HG03064 (cell line): ENCODE results near the gene ARHGAP31.
"Not testable (repeated sequence)": the region's sequence is repeated elsewhere in the genome, so short reads cannot be mapped to it uniquely, and the experiment has no call there.

ENCODE experiments used
- ATAC-seq: cut with Tn5 transposase; IDR thresholded peaks from one replicate; pipeline ENCODE4 v1.9.1; 2021; ENCODE audit warnings: low read depth; ENCODE audit not compliant: unreplicated experiment

ARHGAP31 gene

DNA sequence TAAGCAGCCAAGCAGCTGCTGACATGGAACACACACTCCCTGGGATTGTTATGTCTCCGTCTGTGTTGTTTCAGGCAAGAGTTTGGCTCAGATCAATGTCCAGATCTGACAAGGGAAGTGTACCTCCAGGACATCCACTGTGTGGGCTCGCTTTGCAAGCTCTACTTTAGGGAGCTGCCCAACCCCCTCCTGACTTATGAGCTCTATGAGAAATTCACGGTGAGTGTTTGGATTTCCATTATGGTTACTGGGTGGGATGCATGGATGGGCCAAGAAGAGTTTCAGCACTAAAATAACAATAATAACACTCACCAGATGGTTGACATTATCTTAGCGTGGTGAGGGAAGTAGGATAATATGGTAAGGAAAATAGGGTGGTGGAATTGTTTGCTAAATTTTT, 74.1 kb downstream of the ARHGAP31 start:
- no peak for ATAC-seq

DNA sequence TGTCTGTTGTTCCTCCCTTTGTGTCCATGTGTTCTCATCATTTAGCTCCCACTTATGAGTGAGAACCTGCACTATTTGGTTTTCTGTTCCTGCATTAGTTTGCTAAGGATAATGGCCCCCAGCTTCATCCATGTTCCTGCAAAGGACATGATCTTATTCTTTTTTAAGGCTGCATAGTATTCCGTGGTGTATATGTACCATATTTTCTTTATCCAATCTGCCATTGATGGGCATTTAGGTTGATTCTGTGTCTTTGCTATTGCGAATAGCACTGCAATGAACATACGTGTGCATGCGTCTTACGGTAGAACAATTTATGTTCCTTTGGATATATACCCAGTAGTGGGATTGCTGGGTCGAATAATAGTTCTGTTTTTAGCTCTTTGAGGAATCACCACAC, 77.6 kb downstream of the ARHGAP31 start:
- ATAC-seq = not testable (repeated sequence)

DNA sequence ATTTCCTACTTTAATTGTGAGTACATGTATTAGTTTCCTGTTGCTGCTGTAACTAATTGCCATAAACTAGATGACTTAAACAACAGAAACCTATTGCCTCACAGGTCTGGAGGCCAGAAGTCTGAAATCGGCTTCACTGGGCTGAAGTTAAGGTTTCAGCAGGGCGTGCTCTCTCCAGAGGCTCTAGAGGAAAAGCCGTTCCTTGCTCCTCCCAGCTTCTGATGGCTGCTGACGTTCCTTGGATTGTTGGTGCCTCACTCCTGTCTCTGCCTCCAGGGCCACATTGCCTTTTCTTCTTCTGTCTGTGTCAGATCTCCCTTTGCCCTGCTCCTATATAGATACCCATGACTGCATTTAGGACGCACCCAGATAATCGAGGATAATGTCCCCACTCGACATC, 80.9 kb downstream of the ARHGAP31 start:
- no peak for ATAC-seq

DNA sequence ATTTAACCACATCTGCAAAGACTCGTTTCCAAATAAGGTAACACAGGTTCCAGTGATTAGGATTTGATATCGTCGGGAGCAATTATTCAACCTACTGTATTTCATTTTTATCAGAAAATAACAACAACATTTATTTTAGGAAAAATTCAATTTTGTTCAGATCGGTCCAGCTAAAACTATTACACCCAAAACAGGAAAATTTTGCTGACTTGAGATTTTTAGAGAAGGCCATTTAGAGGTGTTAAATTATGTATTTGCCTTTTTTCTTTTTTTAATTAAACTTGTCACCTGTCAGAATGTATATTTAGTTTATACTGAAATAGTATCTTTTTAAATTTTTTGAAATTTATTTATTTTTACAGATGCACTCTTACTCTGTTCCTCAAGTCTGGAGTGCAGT, 81.3 kb downstream of the ARHGAP31 start:
- ATAC-seq = no peak

DNA sequence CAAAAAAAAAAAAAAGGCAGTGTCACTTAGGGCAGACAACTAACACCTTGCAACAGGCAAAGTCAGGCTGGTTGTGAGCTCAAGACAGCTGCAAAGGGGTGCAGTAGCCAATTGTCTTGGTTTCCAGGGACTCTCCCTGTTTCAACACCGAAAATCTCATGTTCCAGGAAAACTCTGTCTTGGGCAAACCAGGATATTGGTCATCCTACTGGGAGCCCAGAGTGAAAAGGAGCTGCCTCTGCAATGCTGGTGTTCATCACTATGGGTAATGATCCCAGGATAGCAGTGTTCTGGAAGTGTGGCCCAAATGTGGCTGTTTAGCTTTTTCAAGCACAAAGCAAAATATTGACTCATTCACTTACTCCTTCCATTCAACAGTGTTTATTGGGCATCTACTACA, 82.6 kb downstream of the ARHGAP31 start:
- no peak for ATAC-seq

DNA sequence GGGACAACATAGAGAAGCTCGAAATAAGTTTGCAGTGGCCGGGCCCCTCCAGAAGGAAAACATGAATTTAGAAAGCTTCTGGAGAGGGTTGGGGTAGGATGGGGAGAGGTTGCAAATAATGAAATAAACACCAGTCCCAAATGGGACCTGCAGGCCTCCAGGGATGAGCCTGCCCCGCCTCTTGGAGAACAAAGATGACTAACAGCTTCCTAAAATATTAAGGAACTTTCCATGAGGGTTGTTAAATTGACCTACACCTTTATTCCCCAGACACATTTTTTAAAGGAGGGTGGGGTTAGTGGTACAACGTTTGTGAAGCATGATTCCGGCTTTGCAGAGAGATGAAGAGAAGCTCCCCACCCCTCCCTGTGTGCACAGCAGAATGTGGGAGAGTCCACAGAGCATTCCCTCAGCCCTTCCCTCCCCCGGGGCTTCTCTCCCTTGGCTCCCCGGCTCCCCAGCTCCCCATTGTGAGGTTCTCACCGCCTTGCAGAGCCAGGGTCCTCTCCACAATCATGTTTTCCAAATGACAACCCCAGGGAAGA, 84.1 kb downstream of the ARHGAP31 start:
- ATAC-seq = no peak

DNA sequence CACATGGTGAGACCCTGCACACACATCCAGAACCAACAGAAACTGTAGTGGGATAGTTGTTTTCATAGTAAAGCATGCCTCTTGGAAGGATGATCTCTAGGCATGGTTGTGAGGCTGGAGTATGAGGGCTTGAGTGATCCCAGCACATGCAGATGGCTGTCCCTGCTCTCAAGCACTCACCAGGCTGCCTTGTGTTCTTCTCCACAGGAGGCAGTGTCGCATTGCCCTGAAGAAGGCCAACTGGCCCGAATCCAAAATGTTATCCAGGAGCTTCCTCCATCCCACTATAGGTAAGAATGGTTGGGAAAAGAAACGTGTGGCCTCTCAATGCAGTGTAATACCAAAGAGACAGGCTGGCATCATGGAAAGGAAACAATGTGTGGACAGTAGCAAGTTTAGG, 86.5 kb downstream of the ARHGAP31 start:
- no peak for ATAC-seq

DNA sequence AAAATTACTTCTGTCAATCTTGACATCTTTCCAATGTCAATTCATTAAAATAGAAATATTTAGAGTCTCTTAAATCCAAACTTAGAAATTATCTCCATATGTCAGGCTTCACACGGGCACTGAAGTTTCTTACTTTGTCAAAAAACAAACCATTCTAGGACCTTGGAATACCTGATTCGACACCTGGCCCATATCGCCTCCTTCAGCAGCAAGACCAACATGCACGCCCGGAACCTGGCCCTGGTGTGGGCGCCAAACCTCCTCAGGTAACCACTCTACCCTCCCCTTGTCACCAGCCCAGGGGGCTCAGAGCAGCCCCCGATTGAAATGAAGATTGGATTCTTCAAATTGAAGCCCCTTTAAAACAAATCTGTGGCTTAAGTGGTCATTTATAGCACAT, 88.0 kb downstream of the ARHGAP31 start:
- no peak for ATAC-seq

DNA sequence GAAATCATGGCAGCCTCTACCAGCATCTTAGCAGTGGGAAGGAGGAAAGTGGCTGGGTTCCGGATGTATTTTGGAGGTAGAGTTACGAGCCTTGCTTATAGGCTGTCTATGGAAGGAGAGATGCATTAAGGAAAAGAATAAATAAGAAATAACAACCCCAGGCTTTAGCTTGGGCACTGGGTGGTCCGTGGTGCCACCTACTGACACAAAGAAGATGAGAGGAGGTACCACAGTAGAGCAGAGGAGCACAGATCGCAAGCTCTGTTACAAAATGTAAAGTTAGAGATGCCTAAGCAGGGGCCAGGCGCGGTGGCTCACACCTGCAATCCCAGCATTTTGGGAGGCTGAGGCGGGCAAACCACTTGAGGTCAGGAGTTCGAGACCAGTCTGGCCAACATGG, 94.4 kb downstream of the ARHGAP31 start:
- ATAC-seq = no peak

DNA sequence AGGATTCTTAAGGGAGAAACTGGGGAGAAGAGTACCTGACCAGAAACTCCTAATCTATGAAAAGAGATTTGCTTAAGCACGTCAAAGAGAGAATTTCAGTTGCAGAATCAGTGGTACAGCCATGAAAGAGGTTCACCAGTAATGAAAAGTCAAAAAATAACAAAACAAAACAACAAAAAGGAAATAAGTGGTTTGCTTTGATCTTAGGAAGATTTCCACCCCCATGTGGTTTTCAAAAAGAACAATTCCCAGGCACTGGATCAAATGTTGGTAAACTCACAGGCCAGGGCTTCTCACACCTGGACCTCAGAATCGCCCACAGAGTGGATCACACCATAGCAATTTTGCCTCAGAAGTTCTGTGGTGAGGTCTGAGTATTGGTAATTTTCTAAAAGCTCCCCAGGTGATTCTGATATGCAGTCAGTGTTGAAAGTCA, 101.8 kb downstream of the ARHGAP31 start:
- peak; percentile 77 for ATAC-seq

DNA sequence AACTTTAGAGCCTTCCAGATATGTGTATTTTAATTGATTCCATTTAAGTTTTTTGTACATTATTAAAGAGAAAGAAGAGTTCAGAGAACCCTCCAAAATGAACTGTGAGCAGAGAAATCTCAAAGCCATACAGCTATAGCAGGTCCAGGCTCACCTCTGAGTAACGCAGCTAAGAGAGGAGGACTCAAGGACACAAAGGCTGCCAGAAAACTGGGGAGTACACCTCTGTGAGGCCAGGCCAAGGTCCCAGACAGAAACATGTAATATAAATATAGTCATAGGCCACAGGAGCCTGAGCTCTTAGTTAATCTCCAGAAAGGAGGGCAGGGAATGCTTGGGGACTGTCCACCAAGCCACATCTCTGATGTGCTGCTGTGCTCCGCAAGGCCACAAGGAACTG, 102.7 kb downstream of the ARHGAP31 start:
- ATAC-seq = no peak

DNA sequence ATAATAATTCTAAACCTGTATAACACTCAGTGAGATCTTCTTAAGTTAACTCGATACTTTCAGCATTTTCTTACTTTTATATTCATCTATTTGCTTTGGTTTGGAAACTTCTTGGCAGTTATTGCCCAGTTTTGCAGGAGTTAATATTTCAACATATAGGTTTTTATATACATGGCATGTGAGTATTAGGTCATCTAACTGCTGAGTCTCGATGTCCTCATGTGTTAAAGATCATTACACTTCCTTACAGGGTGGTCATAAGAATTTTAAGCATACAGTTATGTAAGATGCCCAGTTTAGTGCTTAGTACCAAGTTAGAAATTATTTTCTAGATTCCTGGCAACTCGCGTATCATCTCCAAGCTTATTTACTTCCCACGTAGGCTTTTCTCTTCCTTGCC, 106.3 kb downstream of the ARHGAP31 start:
- ATAC-seq = no peak

DNA sequence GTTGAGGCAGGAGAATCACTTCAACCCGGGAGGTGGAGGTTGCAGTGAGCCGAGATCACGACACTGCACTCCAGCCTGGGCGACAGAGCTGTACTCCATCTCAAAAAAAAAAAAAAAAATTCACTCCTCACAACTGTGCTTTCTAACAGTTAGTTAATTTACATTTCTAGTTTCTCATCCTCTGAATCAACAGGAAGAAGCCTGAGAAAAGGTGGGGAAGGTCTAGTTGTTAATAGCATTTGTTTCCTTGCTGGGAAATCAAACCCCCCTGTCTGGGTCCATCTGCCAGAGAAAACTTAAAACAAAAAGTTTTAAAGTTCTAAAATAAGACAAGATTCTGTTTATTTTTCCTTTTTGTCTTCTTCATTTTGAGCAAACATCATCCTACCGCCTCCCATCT, 106.9 kb downstream of the ARHGAP31 start:
- no peak for ATAC-seq

DNA sequence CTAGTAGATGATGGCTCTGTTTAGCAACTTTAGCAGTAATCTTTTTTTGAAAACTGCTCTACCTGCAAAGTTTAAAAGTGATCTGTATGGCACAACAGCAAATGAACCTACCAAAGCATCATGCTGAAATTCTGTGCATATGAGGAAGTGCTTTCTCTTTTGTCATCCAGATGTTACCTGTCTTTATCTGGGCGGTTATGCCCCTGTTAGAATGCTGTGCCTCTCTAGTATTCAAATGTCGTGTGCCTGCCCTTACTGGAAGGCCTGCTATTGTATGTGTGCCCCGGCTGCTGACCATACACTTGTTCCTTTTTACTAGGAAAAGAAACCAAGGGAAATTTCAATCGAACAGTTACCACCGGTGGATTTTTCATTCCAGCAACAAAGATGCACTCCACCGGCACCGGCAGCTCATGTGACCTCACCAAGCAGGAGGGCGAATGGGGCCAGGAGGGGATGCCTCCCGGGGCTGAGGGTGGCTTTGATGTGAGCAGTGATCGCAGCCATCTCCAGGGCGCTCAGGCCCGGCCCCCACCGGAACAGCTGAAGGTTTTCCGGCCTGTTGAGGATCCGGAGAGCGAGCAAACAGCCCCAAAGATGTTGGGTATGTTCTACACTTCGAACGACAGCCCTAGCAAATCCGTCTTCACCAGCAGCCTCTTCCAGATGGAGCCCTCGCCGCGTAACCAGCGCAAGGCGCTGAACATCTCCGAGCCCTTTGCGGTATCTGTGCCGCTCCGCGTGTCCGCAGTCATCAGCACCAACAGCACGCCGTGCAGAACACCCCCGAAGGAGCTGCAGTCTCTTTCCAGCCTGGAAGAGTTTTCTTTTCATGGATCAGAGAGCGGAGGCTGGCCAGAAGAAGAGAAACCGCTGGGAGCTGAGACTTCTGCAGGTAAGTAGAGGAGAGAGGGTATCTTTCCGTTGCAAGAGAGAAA, 107.6 kb downstream of the ARHGAP31 start:
- ATAC-seq = no peak

DNA sequence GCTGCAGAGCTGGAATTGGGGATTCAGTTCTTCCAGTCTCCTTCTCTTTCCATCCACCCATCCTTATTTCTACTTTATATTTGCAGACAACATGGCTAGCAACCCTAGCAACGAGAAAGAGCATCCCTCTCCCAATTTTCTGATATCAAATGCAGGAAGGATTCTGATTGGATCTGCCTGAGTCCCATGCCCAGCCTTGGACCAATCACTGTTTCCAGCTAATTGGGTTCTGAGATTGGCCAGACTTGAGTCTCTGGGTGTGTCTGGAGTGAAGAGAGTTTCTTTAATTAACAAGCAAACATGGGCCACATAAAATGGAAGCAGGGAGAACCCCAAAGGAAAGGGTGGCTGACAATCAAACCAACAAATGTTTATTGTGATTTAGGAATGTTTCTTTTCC, 108.6 kb downstream of the ARHGAP31 start:
- no peak for ATAC-seq

DNA sequence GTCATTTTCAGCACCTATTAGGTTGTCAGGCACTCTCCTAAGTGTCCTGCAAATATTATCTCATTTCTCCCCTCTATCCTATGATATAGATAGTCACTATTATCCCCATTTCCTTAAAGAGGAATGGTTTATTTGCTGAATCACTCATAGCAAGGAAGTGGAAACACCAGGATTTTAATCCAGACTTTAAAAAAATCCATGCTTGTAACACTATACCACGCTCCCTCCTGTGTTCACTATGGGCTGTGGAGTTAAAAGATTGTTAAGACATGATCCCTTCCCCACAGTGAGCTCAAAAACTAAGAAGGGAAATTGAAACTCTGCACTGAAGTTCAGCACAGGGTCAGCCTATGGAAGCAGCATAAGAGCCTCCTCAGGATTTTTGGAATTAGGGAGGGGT, 109.0 kb downstream of the ARHGAP31 start:
- ATAC-seq = no peak

DNA sequence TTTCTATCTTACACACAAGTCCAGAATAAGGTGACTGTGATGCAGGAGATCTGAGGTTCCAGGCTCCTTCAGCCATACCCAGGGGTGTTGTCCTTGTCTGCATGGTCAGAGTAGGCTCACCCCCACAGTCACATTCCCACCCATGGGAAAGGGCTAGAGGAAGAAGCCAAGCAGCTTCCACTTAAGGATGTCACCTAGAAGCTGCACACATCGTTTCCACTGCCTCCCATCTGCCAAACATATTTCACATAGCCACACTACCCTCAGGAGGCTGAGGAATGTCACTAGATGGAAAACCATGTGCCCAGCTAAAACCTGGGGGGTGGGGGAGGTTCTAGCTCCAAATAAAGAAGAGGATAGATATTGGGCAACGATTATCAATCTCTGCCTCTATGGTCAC, 111.1 kb downstream of the ARHGAP31 start:
- no peak for ATAC-seq

DNA sequence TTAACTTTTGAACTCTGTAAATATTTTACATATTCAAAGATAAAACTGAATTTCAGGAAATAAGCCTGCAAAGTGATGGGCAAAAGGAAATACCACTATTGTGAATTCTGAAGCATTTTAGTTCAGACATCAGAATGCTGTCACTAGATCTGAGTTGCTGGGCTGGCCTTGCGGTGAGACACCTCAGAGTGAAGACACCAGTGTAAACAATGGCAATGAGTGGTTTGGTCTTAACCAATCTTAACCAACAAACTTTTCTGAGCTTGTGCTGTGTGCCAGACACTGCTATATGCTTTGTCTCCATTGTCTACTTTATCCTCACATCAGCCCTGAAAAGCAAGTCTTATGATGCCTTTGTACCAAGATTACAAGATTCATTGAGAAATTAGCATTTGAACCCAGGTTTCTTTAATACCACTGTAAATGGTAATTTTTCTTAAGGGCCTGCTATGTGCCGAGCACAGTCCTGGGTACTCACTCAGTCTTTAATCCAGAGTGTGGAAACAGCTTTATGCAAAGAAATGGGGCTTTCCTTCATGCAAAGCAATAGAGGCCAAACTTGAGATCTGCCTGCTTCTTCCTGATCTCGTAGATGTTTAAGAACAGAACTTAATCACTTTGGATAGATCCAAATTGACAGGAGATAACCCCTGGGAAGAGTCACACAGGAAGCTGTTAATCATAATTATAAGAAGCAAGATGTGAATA, 114.2 kb downstream of the ARHGAP31 start:
- no peak for ATAC-seq

DNA sequence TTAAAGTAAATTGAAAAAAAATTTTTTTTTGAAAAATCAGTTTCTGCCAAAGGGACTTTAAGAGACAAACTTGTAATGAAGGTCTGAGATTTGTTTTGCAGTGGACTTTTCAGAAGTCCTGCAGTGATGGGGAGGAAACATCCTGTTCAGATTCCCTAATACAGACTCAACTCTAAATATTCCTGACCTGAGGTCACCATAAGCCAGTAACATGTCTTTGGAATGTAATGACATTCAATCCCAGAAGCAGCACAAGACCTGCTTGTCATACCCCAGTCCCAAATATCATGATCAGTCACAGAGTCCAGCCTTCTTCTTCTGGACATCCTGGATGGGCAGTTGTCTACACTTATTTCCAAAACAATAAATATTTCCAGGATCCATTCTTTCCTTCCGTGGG, 115.7 kb downstream of the ARHGAP31 start:
- no peak for ATAC-seq

DNA sequence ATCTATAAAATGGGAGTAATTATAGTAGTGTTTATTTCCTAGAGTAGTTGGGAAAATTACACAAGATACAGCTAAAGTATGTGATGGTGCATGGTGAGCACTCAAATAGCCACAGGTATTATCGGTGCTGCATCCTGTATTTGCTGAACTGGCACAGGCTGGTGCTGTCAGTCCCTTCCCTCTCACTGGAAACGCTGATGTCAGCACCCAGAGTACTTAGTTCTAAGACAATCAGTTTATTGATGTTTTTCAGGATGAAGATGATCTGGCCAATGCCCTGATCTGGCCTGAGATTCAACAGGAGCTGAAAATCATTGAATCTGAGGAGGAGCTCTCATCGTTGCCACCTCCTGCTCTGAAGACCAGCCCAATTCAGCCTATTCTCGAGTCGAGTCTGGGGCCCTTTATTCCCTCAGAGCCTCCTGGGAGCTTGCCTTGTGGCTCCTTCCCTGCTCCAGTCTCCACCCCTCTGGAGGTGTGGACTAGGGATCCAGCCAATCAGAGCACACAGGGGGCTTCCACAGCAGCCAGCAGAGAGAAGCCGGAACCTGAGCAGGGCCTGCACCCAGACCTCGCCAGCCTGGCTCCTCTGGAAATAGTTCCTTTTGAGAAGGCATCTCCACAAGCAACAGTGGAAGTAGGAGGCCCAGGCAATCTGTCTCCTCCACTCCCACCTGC, 119.6 kb downstream of the ARHGAP31 start:
- no peak for ATAC-seq

DNA sequence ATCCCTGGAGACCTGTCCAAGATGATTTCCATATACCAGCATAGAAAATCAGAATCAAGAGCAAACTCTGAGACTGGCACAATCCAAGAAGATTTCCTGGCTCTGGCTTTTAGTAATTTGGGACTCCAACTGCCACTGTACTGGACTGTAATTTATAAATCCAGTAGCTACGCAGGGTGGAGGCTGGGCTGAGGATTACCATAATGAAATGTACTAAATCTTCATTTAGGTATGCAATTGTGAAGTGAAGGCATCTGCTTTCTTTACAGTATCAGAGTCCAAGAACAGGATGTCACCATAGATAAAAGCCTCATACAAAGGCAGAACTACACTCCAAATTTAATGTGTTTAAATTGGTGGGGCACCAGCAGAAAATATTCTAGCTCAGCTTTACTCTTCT, 122.7 kb downstream of the ARHGAP31 start:
- no peak for ATAC-seq
